HG03135 (cell line): ENCODE results near the gene WAS.

Experiments
- ATAC-seq: cut with Tn5 transposase; IDR thresholded peaks from one replicate; pipeline ENCODE4 v1.9.1; 2021; ENCODE audit warnings: mild to moderate bottlenecking, moderate library complexity; ENCODE audit not compliant: unreplicated experiment

The WAS gene

DNA sequence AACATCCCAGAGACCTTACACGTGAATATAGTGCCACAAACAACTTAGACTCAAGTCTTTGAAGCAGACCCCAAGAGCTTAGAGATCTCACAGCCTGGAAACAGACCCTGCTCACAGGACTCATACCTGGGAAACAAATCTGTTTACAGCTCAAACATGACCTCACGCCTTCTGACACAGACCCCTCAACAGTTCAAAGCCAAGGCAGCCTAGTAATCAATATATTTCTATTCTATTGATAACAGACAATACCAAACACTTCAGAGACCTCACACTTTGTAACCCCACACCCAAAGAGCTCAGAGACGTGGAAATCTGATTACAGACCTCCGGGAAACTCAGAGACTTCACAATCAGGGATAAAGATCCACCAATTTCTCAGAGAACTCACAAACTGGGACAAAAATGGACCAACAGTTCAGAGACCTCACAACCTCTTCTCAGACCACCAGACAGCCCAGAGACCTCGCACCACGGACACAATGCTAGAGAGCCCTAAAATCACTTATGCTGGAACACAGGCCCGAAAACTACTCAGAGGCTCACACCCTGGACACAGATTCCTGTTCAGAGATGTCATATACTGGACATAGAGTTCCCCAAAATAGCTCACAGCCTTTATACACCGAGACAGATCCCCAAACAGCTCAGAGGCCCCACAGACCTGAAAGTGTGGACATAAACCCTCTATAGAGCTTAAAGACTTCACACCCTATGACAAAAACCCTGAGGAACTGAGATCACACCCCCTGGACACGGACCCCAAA lies 27.7 kb downstream of the WAS start:
- no peak for ATAC-seq

DNA sequence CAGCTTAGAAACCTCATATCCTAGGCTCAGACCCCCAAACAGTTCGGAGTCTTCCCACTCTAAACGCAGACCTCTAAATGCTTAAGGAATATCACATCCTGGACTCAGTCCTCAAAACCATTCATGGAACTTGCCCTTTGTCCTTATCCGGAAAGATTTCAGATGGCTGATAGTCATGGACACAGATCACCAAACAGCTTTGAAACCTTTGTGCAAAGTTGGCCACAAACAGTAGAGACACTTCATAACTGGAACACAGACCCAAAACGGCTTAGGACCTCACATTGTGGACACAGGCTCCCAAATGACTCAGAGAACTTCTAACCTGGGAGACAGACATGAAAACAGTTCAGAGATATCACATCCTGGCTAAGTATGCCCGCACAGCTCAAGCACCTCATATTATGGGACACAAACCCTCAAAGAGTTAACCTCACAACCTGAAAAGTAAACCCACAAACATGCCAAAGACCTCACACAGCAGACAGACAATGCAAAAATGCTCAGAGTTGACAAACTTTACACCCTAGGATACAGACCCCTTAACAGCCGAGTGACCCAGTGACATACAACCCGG lies 28.4 kb downstream of the WAS start:
- no peak for ATAC-seq

DNA sequence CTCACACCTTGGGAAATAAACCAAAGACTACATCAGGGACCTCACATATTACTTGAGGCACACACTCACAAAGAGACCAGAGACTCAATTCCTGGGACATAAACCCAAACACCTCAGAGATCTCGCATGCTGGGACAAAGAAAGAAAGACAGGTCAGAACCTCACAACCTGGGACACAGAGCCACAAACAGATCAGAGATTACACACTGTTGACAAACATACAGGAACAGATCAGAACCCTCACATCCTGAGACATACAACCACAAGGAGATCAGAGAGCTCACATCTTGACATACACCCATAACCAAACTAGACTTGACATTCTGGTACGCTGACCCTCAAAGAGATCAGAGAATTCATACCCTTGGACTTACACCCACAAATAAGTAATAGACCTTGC lies 30.2 kb downstream of the WAS start:
- no peak for ATAC-seq

DNA sequence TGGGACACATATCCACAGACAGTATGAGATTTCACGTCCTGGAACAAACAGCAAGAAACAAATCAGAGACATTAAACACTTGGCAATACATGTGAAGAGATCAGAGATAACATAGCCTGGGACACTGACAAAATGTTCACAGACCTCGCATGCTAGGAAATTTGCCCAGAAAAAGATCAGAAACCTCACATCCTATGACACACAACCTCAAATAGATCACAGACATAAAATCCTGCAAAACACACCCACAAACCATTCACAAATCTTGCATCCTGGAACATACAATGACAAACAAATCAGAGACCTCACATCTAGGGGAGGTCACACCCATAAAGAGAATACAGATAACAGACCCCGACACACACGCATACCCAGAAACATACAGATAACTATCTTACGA lies 31.0 kb downstream of the WAS start:
- ATAC-seq = no peak

DNA sequence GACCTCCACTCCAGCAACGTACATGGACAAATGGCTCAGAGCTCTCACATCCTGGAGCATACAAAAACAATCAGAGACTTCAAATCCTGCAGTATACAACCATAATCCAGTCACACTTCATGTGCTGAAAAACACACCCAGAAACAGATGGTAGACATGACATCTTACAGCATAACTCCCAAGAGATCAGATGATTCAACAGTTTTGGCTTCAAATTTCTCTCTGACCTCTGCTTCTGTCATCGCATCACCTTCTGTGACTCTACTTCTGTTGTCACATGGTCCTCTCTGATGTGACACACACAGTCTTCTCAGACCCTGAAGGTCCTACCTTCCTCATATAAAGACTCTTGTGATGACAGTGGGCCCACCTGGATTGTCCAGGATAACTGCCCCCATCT lies 31.5 kb downstream of the WAS start:
- ATAC-seq = no peak

DNA sequence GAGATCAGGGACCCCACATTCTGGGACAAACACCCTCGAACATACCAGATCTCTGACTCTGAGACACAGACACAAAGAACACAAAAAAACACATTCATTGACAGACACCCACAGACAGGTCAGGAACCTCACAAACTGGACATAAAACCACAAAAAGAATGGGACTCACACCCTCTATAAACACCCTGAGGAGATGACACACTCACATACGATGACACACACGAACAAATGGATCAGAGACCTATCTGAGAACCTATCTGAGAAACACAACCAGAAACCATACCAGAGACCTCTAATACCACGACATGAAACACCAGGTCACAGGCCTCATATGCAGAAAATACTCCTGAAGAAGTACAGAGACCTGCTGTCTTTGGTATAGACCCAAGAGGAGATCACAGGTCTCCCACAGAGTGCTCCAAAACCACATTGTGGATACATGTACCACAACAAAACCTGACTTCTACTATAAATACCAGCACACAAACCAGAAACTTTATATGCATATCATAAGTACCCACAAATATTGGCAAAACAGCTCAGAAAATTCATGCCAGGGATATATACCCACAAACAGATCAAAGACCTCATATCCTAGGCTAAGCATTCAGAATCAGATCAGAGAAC lies 32.4 kb downstream of the WAS start:
- ATAC-seq = no peak

DNA sequence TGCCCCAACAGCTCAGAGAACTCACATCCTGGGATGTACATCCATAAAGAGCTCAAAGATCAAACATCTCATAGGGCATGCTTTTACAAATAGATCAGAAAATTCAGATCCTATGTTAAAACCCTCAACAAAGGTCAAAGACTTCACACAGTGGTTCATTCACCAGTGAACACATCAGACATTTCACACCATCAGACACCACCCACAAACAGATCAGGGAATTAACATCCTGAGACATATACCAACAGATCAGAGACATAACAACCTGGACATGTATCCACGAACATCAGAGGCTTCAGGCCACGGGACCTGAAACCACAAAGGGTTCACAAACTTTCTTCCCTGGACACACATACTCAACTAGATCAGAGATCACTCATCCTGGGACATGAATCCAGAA lies 36.4 kb downstream of the WAS start:
- no peak for ATAC-seq

DNA sequence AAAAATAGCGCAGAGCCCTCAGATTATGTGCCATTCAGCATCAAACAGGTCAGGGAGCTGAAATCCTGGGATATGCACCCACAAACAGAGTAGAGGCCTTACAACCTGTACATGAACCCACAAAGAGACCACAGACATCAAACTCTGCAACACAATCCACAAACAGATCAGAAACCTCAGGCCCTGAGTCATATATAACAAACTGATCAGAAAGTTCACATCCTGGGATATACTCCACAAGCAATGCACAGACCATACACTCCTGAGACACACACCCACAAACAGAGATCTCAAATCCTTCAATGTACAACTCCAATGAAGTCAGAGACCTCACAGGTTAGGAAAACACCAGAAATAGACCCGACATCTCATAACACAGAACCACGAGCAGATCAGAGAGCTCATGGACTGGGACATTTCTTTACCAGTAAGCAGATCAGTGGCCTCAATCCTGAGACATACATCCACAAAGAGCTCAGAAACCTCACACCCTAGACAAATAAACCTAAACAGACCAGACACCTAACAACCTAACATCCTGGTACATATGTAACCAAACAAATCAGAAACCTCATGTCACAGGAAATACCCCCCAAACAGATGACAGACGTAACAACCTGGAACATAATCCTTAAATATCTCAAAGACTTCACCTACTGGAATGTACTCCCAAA lies 37.1 kb downstream of the WAS start:
- no peak for ATAC-seq

DNA sequence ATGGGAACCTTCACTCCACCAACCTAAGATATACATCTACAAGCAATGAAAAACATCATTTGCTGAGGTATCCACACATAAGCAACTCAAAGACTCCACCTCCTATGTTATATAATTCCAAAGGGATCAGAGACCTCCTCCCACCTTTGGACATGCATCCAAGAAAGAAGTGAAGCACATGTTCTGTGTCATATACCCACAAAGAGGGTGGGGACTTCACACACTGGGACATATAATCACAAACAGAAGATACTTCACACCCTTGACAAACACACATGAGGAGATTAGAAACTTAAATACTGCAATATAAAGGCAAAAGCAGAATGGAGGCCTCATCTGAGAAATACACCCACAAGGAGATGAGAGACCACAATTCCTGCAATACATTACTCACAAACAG lies 38.3 kb downstream of the WAS start:
- no peak for ATAC-seq

DNA sequence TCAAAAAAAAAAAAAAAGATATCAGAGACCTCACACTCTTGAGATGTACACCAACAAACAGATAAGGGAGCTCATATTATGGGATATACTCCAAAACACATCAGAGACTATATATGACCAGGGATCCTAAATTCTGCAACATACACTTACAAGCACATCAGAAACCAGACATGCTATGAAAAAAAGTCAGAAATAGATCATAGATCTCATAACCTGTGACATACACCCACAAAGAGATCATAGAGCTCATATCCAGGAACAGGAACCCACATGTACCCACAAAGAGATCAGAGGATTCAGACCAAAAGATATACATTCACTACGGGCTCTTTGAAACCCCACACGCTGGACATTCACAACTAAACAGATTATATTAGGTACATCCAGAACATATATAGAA lies 43.0 kb downstream of the WAS start:
- no peak for ATAC-seq

DNA sequence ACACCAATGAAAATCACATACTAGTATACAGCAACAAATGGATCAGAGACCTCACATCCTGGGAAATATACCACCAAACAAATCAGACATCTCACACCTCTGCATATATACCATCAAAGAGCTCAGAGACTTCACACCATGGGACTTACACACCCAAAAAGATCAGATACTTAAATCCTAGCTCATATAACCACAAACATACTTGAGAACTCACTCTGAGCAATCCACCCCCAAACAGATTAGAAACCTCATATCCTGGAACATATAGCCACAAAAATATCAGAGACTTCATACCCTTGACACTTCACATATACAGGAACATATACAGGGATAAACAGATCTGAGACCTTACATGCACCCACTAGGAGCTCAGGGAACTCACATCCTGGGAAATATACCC lies 45.1 kb downstream of the WAS start:
- ATAC-seq = no peak

DNA sequence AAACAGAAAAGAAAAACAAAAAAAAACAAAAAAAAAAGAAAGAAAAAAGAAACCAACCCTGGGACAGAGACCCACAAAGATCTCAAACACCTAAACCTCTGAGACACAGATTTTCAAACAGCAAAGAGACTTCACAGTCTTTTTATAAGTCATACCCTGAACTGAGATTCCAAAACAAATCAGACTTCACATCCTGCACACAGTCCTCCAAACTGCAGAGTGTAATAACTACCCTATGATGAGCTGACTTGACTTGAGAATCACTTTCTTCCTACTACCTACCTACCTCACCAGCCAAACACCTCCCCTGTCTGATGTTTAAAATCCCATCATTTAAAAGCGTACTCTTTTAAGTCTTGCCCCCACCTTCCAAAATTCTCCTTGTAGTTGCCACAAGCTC lies 52.7 kb downstream of the WAS start:
- ATAC-seq = no peak

DNA sequence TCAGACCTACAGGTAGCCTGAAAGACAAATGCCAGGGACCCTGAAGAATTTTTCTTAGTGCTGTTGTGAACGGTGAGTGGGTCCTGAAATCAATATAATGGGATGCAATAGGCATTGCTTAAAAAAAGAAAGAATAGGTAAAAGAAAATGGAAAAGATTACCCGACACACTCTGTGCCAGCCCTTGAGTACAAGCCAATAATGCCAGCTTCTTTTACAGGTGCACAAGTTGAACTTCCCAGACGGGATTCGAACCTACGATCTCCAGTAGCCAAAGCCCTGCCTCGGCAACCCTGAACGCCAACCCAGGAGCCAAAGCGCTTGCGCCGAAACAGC lies 53.2 kb downstream of the WAS start:
- no peak for ATAC-seq

DNA sequence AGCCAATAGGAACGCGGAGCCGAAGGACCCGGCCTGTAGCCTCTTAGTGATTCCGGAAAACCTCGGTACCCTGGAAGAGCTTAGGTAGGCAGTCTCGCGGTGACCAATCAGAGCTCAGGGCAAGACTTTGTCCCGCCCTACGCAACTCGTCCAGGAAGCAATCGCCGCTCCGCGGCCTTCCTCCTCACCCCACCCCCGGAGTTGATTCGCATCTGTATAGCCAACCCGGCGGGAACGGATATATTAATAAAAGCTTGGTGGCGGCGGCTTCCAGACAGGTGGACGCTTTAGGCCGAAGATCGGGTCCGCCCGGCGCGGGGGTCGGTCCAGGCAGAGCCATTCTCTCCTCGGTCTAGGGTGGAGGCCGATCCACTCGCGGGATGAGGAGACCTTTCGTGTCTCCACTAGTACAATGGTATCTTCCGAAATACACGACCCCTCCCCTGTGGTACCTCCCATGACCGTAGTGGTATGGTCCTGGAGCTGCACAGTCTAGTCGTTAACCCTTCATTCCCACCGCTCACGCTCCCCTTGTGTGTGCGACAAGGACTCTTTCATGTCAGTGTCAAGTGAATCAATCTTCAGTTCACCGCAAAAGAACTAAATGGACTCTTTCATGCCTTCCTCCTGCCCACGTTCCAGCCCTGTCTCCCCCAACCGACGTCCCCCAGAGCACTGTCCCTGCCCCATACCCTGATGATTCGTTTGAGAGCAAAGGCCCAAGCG lies 53.8 kb downstream of the WAS start:
- peak; percentile 98 for ATAC-seq

DNA sequence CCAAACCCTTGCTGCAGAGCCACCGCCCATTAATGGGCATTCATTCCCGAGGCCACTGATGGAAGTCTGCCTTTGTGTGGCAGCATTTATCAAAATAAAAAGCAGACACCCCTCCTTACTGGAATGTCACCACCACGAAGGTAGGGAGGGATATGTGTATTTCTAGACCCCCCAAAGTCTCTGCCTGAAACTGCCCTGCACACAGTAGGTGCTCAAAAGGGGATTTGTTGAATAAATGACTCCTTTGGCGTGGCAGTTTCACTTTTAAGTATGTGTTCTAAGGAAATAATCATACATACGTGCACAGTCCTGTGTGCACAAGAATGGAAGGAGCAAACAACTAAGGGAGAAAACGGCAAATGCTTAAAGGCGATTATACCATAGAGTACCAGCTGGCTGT lies 54.3 kb downstream of the WAS start:
- ATAC-seq = no peak
